A549 (cell line): ENCODE measurements around the gene DES. TPM values are rescaled to one million over a fixed set of nuclear protein-coding genes. Genes with fewer than 3 reads are reported as not detected.

Experiments used
- ATAC-seq, 2 experiments: fragments of 200-7000 bp in 1 of 2; fragments of >200 bp in 1 of 2; cut with Nextera tagmentation in 1 of 2; cut with Tn5 transposase in 1 of 2; 3 replicates each; pipeline versions ENCODE4 v1.8.0 to v1.9.1; 2018 to 2020; ENCODE audit warnings: mild to moderate bottlenecking in 1 of 2, moderate library complexity in 1 of 2
- CTCF ChIA-PET: fragments of 300-600 bp; sonication (Branson Sonifier 250); formaldehyde crosslinking; extraction: SDS; loops from one replicate; lab custom pipeline; 2021; ENCODE audit warnings: antibody characterized with exemption, inconsistent platforms; lab: Yijun Ruan, JAX
- POLR2A ChIA-PET: fragments of 350-600 bp; formaldehyde crosslinking; extraction: SDS; loops from one replicate; lab custom pipeline; 2021; ENCODE audit warnings: antibody characterized with exemption, inconsistent platforms; lab: Yijun Ruan, JAX
- DNase-seq, 2 experiments: peaks; one replicate each; pipeline versions ENCODE4 v3.0.0 to v3.0.0-alpha.2; 2011 to 2016; ENCODE audit warnings: low read depth in 1 of 2, low spot score in 1 of 2
- FAIRE-seq: peaks from 2 replicates; lab custom pipeline; 2011; peaks lifted over from hg19 to GRCh38; lab: Jason Lieb, UNC
- H3K27ac ChIP-seq, 2 experiments: fragments of >200 bp; sonication (Bioruptor Twin); formaldehyde crosslinking; 3 replicates each; pipeline ENCODE4 v1.5.1; 2016 to 2017
- H3K4me1 ChIP-seq: fragments of >200 bp; sonication (Bioruptor Twin); formaldehyde crosslinking; 3 replicates; pipeline ENCODE4 v1.6.1; 2016
- H3K4me2 ChIP-seq: fragments of >200 bp; sonication (Bioruptor Twin); formaldehyde crosslinking; 3 replicates; pipeline ENCODE4 v1.6.1; 2016
- H3K4me3 ChIP-seq: fragments of >200 bp; sonication (Bioruptor Twin); formaldehyde crosslinking; 3 replicates; pipeline ENCODE4 v1.5.1; 2016
- H3K9me3 ChIP-seq: fragments of >200 bp; sonication (Bioruptor Twin); formaldehyde crosslinking; 3 replicates; pipeline ENCODE4 v1.6.1; 2016
- BHLHE40 ChIP-seq: IDR thresholded peaks from 2 replicates; pipeline ENCODE4 v1.6.1; 2012; ENCODE audit warnings: low read depth, low read length, inconsistent platforms
- CEBPB ChIP-seq, 2 experiments: fragments of >200 bp in 1 of 2; sonication (Bioruptor Twin) in 1 of 2; formaldehyde crosslinking in 1 of 2; IDR thresholded peaks; 2 replicates each; pipeline ENCODE4 v1.6.1; 2012 to 2016
- EHF ChIP-seq: fragments of 250-450 bp; sonication (Bioruptor Pico); IDR thresholded peaks from 2 replicates; pipeline ENCODE4 v1.5.0; 2020; ENCODE audit warnings: mild to moderate bottlenecking
- FOSB ChIP-seq: fragments of 250-450 bp; sonication (Bioruptor Pico); IDR thresholded peaks from 2 replicates; pipeline ENCODE4 v1.5.0; 2020; ENCODE audit warnings: mild to moderate bottlenecking, moderate library complexity
- FOXS1 ChIP-seq: fragments of 250-450 bp; sonication (Bioruptor Pico); IDR thresholded peaks from 2 replicates; pipeline ENCODE4 v1.5.0; 2020; ENCODE audit warnings: mild to moderate bottlenecking, moderate library complexity
- GATA3 ChIP-seq: IDR thresholded peaks from 2 replicates; pipeline ENCODE4 v1.6.1; 2012; ENCODE audit warnings: borderline replicate concordance
- HDAC2 ChIP-seq: fragments of 200-600 bp; sonication (generic); IDR thresholded peaks from 2 replicates; pipeline ENCODE4 v1.6.1; 2016
- HEYL ChIP-seq: fragments of 250-450 bp; sonication (Bioruptor Pico); IDR thresholded peaks from 2 replicates; pipeline ENCODE4 v1.8.0; 2021; ENCODE audit warnings: mild to moderate bottlenecking, moderate library complexity
- HOXB5 ChIP-seq: fragments of 250-450 bp; sonication (Bioruptor Pico); IDR thresholded peaks from 2 replicates; pipeline ENCODE4 v1.5.0; 2020; ENCODE audit warnings: mild to moderate bottlenecking, moderate library complexity
- JUNB ChIP-seq: fragments of >200 bp; sonication (Bioruptor Twin); formaldehyde crosslinking; IDR thresholded peaks from 2 replicates; pipeline ENCODE4 v1.6.1; 2016
- MYC ChIP-seq: IDR thresholded peaks from 2 replicates; pipeline ENCODE4 v1.6.1; 2012; ENCODE audit warnings: mild to moderate bottlenecking, inconsistent platforms, low read length, improper control_type of control experiment, borderline replicate concordance
- NFE2L2 ChIP-seq: fragments of 150-350 bp; conservative IDR thresholded peaks from 2 replicates; pipeline ENCODE4 v1.6.1; 2014; ENCODE audit warnings: low read length
- RAD21 ChIP-seq, 2 experiments: fragments of >200 bp in 1 of 2; sonication (Bioruptor Twin) in 1 of 2; formaldehyde crosslinking in 1 of 2; IDR thresholded peaks in 1 of 2; conservative IDR thresholded peaks in 1 of 2; 2 replicates in 1 of 2; 3 replicates in 1 of 2; pipeline ENCODE4 v1.6.1; 2012 to 2018; ENCODE audit warnings: inconsistent platforms in 1 of 2
- RARB ChIP-seq: fragments of 250-450 bp; sonication (Bioruptor Pico); IDR thresholded peaks from 2 replicates; pipeline ENCODE4 v1.8.0; 2021; ENCODE audit warnings: mild to moderate bottlenecking, moderate library complexity
- RCOR1 ChIP-seq: fragments of 150-350 bp; IDR thresholded peaks from 2 replicates; pipeline ENCODE4 v1.6.1; 2014; ENCODE audit warnings: antibody characterized with exemption, low read length, low read depth
- RNF2 ChIP-seq: fragments of 200-600 bp; sonication (generic); IDR thresholded peaks from 2 replicates; pipeline ENCODE4 v1.6.1; 2016; ENCODE audit warnings: low read depth, mild to moderate bottlenecking, antibody characterized with exemption, moderate library complexity, borderline replicate concordance
- SMC3 ChIP-seq: fragments of >200 bp; sonication (Bioruptor Twin); formaldehyde crosslinking; IDR thresholded peaks from 3 replicates; pipeline ENCODE4 v1.6.1; 2018; ENCODE audit warnings: inconsistent platforms
- SREBF2 ChIP-seq: fragments of 450-650 bp; IDR thresholded peaks from 2 replicates; pipeline ENCODE4 v1.6.1; 2014; ENCODE audit warnings: mild to moderate bottlenecking, moderate library complexity
- TP53 ChIP-seq: fragments of 250-450 bp; sonication (Bioruptor Pico); IDR thresholded peaks from 2 replicates; pipeline ENCODE4 v1.5.0; 2021; ENCODE audit warnings: mild to moderate bottlenecking, moderate library complexity
- ZFP36 ChIP-seq: fragments of 450-650 bp; IDR thresholded peaks from 2 replicates; pipeline ENCODE4 v1.6.1; 2014; ENCODE audit warnings: borderline replicate concordance; ENCODE audit not compliant: partially characterized antibody
- WGBS: methylation state at CpG from one replicate; pipeline ENCODE4 v1.1.6; 2017; ENCODE audit errors: missing lambda C conversion rate; 5-methylcytosine and 5-hydroxymethylcytosine counted together
- polyA plus RNA-seq, 4 experiments: library from polyadenylated mRNA; depleted of rRNA in 3 of 4; stranded (reverse); fragments of >200 nt; fragmentation: RNase III in 1 of 4; extraction: RNeasy Plus Mini Kit Qiagen cat#74134 plus additional on column Dnase treatment in 1 of 4; gene quantifications; 2 replicates in 3 of 4; 3 replicates in 1 of 4; pipeline ENCODE4 v1.2.3, GENCODE V29; 2011 to 2017
- TF ChIP-seq, protein P1 (sequence below): fragments of >200 bp; sonication (Bioruptor Twin); formaldehyde crosslinking; IDR thresholded peaks from 3 replicates; pipeline ENCODE4 v1.6.1; 2016
- TF ChIP-seq, protein P2 (sequence below): IDR thresholded peaks from 2 replicates; pipeline ENCODE4 v1.6.1; 2012
- TF ChIP-seq, protein P3 (sequence below): fragments of >200 bp; sonication (Bioruptor Twin); formaldehyde crosslinking; IDR thresholded peaks from 3 replicates; pipeline ENCODE4 v1.5.1; 2016
- TF ChIP-seq, protein P4 (sequence below): fragments of 250-450 bp; sonication (Bioruptor Pico); IDR thresholded peaks from 2 replicates; pipeline ENCODE4 v1.5.0; 2021; ENCODE audit warnings: mild to moderate bottlenecking, moderate library complexity, borderline replicate concordance

DES gene
- polyA plus RNA-seq, 2 of the 4 experiments (the other 2 are of a cell fraction), result 0.06 TPM; not detected in 1

DNA sequence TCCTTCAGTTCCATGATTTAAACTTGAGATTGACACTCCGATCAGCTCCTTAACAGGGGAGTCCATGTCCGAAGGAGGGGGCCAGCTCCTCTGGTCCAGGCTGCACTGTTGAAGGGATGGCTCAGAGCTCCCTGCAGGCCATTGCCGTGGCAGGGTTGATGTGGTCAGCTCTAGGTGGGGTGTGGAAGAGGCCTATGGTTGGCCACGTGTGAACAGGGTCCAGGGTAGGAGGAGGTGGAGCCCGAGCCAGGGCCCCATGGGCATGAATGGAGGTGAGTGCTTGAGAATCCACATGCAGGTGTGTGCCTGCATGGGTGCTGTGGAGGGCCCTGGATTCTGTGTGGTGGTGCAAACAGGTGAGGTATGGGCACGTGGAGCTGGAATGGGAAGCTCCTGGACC is 17.5 kb downstream of the DES start:
- no peak for TF ChIP-seq RNF2
- TF ChIP-seq, protein P1, sequence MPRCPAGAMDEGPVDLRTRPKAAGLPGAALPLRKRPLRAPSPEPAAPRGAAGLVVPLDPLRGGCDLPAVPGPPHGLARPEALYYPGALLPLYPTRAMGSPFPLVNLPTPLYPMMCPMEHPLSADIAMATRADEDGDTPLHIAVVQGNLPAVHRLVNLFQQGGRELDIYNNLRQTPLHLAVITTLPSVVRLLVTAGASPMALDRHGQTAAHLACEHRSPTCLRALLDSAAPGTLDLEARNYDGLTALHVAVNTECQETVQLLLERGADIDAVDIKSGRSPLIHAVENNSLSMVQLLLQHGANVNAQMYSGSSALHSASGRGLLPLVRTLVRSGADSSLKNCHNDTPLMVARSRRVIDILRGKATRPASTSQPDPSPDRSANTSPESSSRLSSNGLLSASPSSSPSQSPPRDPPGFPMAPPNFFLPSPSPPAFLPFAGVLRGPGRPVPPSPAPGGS, result no peak
- TF ChIP-seq JUNB, result no peak
- TF ChIP-seq, protein P2, sequence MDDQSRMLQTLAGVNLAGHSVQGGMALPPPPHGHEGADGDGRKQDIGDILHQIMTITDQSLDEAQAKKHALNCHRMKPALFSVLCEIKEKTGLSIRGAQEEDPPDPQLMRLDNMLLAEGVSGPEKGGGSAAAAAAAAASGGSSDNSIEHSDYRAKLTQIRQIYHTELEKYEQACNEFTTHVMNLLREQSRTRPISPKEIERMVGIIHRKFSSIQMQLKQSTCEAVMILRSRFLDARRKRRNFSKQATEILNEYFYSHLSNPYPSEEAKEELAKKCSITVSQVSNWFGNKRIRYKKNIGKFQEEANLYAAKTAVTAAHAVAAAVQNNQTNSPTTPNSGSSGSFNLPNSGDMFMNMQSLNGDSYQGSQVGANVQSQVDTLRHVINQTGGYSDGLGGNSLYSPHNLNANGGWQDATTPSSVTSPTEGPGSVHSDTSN, result no peak
- TF ChIP-seq SREBF2, result no peak
- ChIA-PET POLR2A (interaction anchor here (0.5 kb wide), 1 partner anchor 11 kb away, joined by 3 read pairs; no protein-coding TSS in a partner anchor), CTCF (interaction anchor here (1.4 to 89.4 kb wide), 4 partner anchors 23 to 71 kb away, joined by 4 to 3291 read pairs (median 18); partner anchors contain the start of genes ASIC4, CHPF, GMPPA and TMEM198)
- FAIRE-seq (no peak), DNase-seq (no peak), ATAC-seq (no peak)
- H3K4me2 ChIP-seq, result no peak overlapping the region
- H3K4me3 ChIP-seq, result no peak overlapping the region
- peaks cover 3% of the 10 kb centered on the region for H3K4me1 ChIP-seq
- 74% methylated on average over 6 of the region's 6 CpGs for WGBS
- H3K27ac ChIP-seq, result no peak overlapping the region
- H3K9me3 ChIP-seq, result no peaks in the 10 kb centered on the region

DNA sequence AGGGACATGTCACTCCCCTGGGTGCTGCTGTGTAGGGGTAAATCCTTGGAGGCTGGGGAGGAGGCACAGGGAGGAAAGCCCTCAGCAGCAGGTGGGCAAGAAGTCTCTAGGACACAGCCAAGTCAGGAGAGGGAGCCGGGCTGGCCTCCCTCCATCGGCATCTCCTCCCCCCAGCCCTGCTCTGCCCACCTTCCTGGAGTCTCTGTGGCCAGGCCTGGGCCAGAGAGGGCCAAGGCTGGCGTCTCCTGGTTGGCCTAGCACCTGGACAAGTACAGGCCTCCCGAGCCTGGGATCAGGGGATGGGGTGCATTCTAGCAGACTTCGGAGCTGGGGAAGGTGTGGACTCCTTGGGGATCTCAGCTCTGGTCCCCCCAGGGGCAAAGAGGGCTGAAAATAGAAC is 18.3 kb downstream of the DES start:
- FAIRE-seq, result no peak
- DNase-seq, result no peak
- no peak overlapping the region for H3K27ac ChIP-seq
- ChIA-PET CTCF (interaction anchor here (0.8 to 89.4 kb wide), 5 partner anchors 8 to 70 kb away, joined by 4 to 3291 read pairs (median 15); partner anchors contain the start of genes ASIC4, CHPF, GMPPA and TMEM198), POLR2A (no interaction called here)
- H3K4me3 ChIP-seq, result no peak overlapping the region
- no peak for ATAC-seq
- H3K4me1 ChIP-seq, result peaks cover 11% of the 10 kb centered on the region
- H3K4me2 ChIP-seq, result no peak overlapping the region
- H3K9me3 ChIP-seq, result no peaks in the 10 kb centered on the region
- TF ChIP-seq, protein P2, result no peak
- TF ChIP-seq MYC (no peak), FOSB (no peak), HDAC2 (no peak), RNF2 (no peak), EHF (no peak), RARB (no peak), JUNB (no peak), FOXS1 (CRISPR knock-in tag) (no peak), SMC3 (no peak), GATA3 (no peak), CEBPB (IDR thresholded peaks at IDR 0.05) (no peak)
- TF ChIP-seq, protein P1, result no peak
- 65% methylated on average over 4 of the region's 5 CpGs for WGBS

DNA sequence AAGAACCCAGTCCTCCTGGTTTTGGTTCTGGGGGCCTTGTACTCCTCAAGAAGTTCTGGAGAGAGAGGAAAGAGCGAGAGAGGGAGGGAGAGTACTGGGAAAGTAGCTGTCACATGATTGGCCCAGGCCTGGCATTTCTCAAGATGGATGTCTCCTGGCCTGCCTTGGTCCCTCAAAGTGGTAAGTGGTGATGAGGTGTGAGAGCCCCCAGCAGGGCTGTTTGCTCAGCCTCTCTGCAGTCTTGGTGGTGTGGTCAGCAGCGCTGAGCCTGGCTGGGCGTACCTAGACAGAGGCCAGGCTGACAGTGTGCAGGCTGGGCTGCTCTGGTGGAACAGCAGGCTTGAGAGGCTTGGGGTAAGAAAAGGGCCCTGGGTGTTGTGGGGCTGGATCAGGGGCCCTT is 19.0 kb downstream of the DES start:
- Histone ChIP-seq H3K9me3 (no peaks in the 10 kb centered on the region), H3K27ac (no peak overlapping the region), H3K4me3 (no peak overlapping the region), H3K4me1 (peaks cover 11% of the 10 kb centered on the region), H3K4me2 (no peak overlapping the region)
- DNase-seq (no peak), ATAC-seq (no peak), FAIRE-seq (no peak)
- ChIA-PET CTCF (interaction anchor here (0.6 to 89.4 kb wide), 7 partner anchors 9 to 253 kb away, joined by 3 to 3291 read pairs (median 4); partner anchors contain the start of genes ASIC4, CHPF, GMPPA and TMEM198), POLR2A (interaction anchor here (0.8 kb wide), 1 partner anchor 49 kb away, joined by 3 read pairs; the partner anchor contains the start of gene DNPEP)
- 86% methylated on average over 3 of the region's 3 CpGs for WGBS
- TF ChIP-seq RAD21 (conservative IDR thresholded peaks at IDR 0.05 in 1 of 2, IDR thresholded peaks at IDR 0.05 in 1 of 2) (no peak), BHLHE40 (no peak), RCOR1 (no peak), ZFP36 (no peak), NFE2L2 (no peak), HOXB5 (no peak), TP53 (CRISPR knock-in tag) (no peak), HEYL (CRISPR knock-in tag) (no peak)
- TF ChIP-seq, protein P2, result no peak
- TF ChIP-seq, protein P3, sequence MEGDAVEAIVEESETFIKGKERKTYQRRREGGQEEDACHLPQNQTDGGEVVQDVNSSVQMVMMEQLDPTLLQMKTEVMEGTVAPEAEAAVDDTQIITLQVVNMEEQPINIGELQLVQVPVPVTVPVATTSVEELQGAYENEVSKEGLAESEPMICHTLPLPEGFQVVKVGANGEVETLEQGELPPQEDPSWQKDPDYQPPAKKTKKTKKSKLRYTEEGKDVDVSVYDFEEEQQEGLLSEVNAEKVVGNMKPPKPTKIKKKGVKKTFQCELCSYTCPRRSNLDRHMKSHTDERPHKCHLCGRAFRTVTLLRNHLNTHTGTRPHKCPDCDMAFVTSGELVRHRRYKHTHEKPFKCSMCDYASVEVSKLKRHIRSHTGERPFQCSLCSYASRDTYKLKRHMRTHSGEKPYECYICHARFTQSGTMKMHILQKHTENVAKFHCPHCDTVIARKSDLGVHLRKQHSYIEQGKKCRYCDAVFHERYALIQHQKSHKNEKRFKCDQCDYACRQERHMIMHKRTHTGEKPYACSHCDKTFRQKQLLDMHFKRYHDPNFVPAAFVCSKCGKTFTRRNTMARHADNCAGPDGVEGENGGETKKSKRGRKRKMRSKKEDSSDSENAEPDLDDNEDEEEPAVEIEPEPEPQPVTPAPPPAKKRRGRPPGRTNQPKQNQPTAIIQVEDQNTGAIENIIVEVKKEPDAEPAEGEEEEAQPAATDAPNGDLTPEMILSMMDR, result no peak
- TF ChIP-seq, protein P4, sequence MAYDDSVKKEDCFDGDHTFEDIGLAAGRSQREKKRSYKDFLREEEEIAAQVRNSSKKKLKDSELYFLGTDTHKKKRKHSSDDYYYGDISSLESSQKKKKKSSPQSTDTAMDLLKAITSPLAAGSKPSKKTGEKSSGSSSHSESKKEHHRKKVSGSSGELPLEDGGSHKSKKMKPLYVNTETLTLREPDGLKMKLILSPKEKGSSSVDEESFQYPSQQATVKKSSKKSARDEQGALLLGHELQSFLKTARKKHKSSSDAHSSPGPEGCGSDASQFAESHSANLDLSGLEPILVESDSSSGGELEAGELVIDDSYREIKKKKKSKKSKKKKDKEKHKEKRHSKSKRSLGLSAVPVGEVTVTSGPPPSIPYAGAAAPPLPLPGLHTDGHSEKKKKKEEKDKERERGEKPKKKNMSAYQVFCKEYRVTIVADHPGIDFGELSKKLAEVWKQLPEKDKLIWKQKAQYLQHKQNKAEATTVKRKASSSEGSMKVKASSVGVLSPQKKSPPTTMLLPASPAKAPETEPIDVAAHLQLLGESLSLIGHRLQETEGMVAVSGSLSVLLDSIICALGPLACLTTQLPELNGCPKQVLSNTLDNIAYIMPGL (CRISPR knock-in tag), result no peak
